K562 (cell line): ENCODE data around the gene PCSK5.

Experiments
- EWSR1 ChIP-seq: fragments of 450-650 bp; IDR thresholded peaks from 2 replicates; pipeline ENCODE4 v1.6.1; 2018; ENCODE audit warnings: borderline replicate concordance, mild to moderate bottlenecking, low read depth, moderate library complexity; ENCODE audit not compliant: partially characterized antibody
- MEF2A ChIP-seq: IDR thresholded peaks from 2 replicates; pipeline ENCODE4 v1.6.1; 2011; ENCODE audit warnings: low read depth, mild to moderate bottlenecking, low read length, moderate library complexity; ENCODE audit not compliant: control insufficient read depth
- TBL1XR1 ChIP-seq, 2 experiments: IDR thresholded peaks; 2 replicates each; pipeline ENCODE4 v1.6.1; 2012; ENCODE audit warnings: improper control_type of control experiment in 2 of 2, low read length in 2 of 2, mild to moderate bottlenecking in 1 of 2
- ZFP1 ChIP-seq: fragments of 450-650 bp; formaldehyde crosslinking; IDR thresholded peaks from 2 replicates; pipeline ENCODE4 v1.4.0; 2020; ENCODE audit warnings: mild to moderate bottlenecking, mixed read lengths
- TF ChIP-seq, protein P1 (sequence below), 3 experiments: IDR thresholded peaks in 2 of 3; conservative IDR thresholded peaks in 1 of 3; 2 replicates each; pipeline ENCODE4 v1.5.1; 2011 to 2012; ENCODE audit warnings: low read length in 3 of 3, mild to moderate bottlenecking in 3 of 3, control low read depth in 2 of 3, improper control_type of control experiment in 1 of 3, inconsistent platforms in 1 of 3, low read depth in 1 of 3, mixed read lengths in 1 of 3, moderate library complexity in 1 of 3; ENCODE audit not compliant: insufficient read depth in 2 of 3
- TF ChIP-seq, protein P2 (sequence below): sonication (generic); formaldehyde crosslinking; IDR thresholded peaks from 2 replicates; pipeline ENCODE4 v1.5.0; 2020; ENCODE audit warnings: missing genetic modification reagents
- TF ChIP-seq, protein P3 (sequence below), 2 experiments: fragments of 450-650 bp; formaldehyde crosslinking in 1 of 2; IDR thresholded peaks; 2 replicates each; pipeline versions ENCODE4 v1.4.0 to v1.6.1; 2014 to 2020; ENCODE audit warnings: mild to moderate bottlenecking in 2 of 2, borderline replicate concordance in 1 of 2, low read depth in 1 of 2

DNA sequence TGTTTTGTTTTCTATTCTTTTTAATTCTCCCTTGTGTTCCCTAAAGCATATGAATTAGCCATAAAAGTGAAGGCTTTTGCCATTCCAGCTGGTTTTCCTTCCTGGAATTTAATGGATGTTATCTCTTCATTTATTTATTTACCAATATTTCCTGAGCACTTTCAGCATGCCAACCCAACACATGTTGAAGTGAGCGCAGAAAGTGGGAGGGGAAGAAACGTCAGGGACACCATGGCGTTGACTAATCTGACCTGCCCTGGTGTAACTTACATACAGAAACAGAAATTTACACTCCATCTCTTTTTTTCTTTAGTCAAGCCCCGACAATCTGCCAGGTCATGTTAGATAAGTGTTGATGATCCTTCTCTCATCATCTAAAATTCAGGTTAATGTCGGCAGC is 247.5 kb downstream of the PCSK5 start:
- TF ChIP-seq ZFP1 (CRISPR knock-in tag) (no peak), TBL1XR1 (IDR thresholded peaks at IDR 0.05; ENCODE audit: low read length in 2 of 2) (no peak), MEF2A (no peak), EWSR1 (no peak)
- TF ChIP-seq, protein P1, sequence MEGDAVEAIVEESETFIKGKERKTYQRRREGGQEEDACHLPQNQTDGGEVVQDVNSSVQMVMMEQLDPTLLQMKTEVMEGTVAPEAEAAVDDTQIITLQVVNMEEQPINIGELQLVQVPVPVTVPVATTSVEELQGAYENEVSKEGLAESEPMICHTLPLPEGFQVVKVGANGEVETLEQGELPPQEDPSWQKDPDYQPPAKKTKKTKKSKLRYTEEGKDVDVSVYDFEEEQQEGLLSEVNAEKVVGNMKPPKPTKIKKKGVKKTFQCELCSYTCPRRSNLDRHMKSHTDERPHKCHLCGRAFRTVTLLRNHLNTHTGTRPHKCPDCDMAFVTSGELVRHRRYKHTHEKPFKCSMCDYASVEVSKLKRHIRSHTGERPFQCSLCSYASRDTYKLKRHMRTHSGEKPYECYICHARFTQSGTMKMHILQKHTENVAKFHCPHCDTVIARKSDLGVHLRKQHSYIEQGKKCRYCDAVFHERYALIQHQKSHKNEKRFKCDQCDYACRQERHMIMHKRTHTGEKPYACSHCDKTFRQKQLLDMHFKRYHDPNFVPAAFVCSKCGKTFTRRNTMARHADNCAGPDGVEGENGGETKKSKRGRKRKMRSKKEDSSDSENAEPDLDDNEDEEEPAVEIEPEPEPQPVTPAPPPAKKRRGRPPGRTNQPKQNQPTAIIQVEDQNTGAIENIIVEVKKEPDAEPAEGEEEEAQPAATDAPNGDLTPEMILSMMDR (IDR thresholded peaks at IDR 0.05 in 2 of 3, conservative IDR thresholded peaks at IDR 0.05 in 1 of 3; ENCODE audit: insufficient read depth in 2 of 3, low read depth in 1 of 3, low read length in 3 of 3): no peak
- TF ChIP-seq, protein P2, sequence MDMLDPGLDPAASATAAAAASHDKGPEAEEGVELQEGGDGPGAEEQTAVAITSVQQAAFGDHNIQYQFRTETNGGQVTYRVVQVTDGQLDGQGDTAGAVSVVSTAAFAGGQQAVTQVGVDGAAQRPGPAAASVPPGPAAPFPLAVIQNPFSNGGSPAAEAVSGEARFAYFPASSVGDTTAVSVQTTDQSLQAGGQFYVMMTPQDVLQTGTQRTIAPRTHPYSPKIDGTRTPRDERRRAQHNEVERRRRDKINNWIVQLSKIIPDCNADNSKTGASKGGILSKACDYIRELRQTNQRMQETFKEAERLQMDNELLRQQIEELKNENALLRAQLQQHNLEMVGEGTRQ: no peak
- TF ChIP-seq, protein P3, sequence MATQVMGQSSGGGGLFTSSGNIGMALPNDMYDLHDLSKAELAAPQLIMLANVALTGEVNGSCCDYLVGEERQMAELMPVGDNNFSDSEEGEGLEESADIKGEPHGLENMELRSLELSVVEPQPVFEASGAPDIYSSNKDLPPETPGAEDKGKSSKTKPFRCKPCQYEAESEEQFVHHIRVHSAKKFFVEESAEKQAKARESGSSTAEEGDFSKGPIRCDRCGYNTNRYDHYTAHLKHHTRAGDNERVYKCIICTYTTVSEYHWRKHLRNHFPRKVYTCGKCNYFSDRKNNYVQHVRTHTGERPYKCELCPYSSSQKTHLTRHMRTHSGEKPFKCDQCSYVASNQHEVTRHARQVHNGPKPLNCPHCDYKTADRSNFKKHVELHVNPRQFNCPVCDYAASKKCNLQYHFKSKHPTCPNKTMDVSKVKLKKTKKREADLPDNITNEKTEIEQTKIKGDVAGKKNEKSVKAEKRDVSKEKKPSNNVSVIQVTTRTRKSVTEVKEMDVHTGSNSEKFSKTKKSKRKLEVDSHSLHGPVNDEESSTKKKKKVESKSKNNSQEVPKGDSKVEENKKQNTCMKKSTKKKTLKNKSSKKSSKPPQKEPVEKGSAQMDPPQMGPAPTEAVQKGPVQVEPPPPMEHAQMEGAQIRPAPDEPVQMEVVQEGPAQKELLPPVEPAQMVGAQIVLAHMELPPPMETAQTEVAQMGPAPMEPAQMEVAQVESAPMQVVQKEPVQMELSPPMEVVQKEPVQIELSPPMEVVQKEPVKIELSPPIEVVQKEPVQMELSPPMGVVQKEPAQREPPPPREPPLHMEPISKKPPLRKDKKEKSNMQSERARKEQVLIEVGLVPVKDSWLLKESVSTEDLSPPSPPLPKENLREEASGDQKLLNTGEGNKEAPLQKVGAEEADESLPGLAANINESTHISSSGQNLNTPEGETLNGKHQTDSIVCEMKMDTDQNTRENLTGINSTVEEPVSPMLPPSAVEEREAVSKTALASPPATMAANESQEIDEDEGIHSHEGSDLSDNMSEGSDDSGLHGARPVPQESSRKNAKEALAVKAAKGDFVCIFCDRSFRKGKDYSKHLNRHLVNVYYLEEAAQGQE (IDR thresholded peaks at IDR 0.05; ENCODE audit: borderline replicate concordance): no peak
- TF ChIP-seq, protein P3 (CRISPR knock-in tag; IDR thresholded peaks at IDR 0.05; ENCODE audit: low read depth): no peak
